Activated CD4-positive, alpha-beta memory T cell treated with anti-CD3 and anti-CD28 coated beads for 36 hours (primary cell): Measurements from ENCODE around the gene BCL2L13. TPM values are rescaled to one million over a fixed set of nuclear protein-coding genes. Genes with fewer than 3 reads are reported as not detected.
A peak's percentile ranks its signal among the peaks of the same experiment; 100 is the strongest.
"Not testable (repeated sequence)": the region's sequence is repeated elsewhere in the genome, so short reads cannot be mapped to it uniquely, and the experiment has no call there.

ENCODE experiments used
- CTCF ChIA-PET: fragments of 350-600 bp; sonication (Branson Sonifier 250); formaldehyde crosslinking; loops from one replicate; lab custom pipeline; 2021; ENCODE audit warnings: antibody characterized with exemption, inconsistent platforms; lab: Charles Lee
- POLR2A ChIA-PET: fragments of 350-600 bp; sonication (Branson Sonifier 250); formaldehyde crosslinking; loops from one replicate; lab custom pipeline; 2021; ENCODE audit warnings: antibody characterized with exemption; lab: Charles Lee
- DNase-seq: peaks from one replicate; pipeline ENCODE4 v3.0.0-alpha.2; 2020
- H3K27ac Mint-ChIP-seq: one replicate; pipeline ENCODE4 v1.8.0; 2021; ENCODE audit warnings: mixed read lengths
- H3K27me3 Mint-ChIP-seq: one replicate; pipeline ENCODE4 v1.8.0; 2021; ENCODE audit warnings: mixed read lengths
- H3K36me3 Mint-ChIP-seq: one replicate; pipeline ENCODE4 v1.8.0; 2021; ENCODE audit warnings: mixed read lengths
- H3K4me1 Mint-ChIP-seq: one replicate; pipeline ENCODE4 v1.8.0; 2021; ENCODE audit warnings: low read depth, mixed read lengths
- H3K4me3 Mint-ChIP-seq: one replicate; pipeline ENCODE4 v1.8.0; 2021; ENCODE audit warnings: mild to moderate bottlenecking, mixed read lengths
- H3K9me3 Mint-ChIP-seq: one replicate; pipeline ENCODE4 v1.8.0; 2021; ENCODE audit warnings: mixed read lengths
- intact Hi-C: fragments of 100-400 bp; cut with micrococcal nuclease; formaldehyde crosslinking; loops from one replicate; pipeline ENCODE4 v1.15.1; 2023
- total RNA-seq, 2 experiments: library from RNA; stranded (reverse); gene quantifications; one replicate each; pipeline ENCODE4 v1.2.3, GENCODE V29; 2021

BCL2L13 gene
- total RNA-seq, 2 experiments from 2014 or later = 34.5 to 36.2 TPM

- intact Hi-C loops = no loop called here
- Mint-ChIP-seq H3K27ac (no peak overlapping the region), H3K36me3 (peaks cover 18% of the 10 kb centered on the region), H3K9me3 (no peaks in the 10 kb centered on the region), H3K27me3 (no peaks in the 10 kb centered on the region), H3K4me1 (peaks cover 2% of the 10 kb centered on the region), H3K4me3 (no peak overlapping the region)
- no peak for DNase-seq
- ChIA-PET CTCF (interaction anchor here (0.7 to 1.4 kb wide), 2 partner anchors 111 to 244 kb away, joined by 3 read pairs; no protein-coding TSS in a partner anchor), POLR2A (no interaction called here)
Measured at GRCh38 chr22:17612057-17612456, 26.5 kb upstream of the BCL2L13 start.

GRCh38 chr22:17613280-17613679 lies 25.3 kb upstream of the BCL2L13 start:
- intact Hi-C loops = no loop called here
- Mint-ChIP-seq H3K27ac (no peak overlapping the region), H3K4me3 (no peak overlapping the region), H3K36me3 (peaks cover 22% of the 10 kb centered on the region), H3K27me3 (no peaks in the 10 kb centered on the region), H3K4me1 (peaks cover 2% of the 10 kb centered on the region), H3K9me3 (no peaks in the 10 kb centered on the region)
- ChIA-PET CTCF (no interaction called here), POLR2A (no interaction called here)
- no peak for DNase-seq

- DNase-seq = no peak
- peaks cover 29% of the 10 kb centered on the region for H3K4me1 Mint-ChIP-seq
- H3K4me3 Mint-ChIP-seq = peak overlapping the region; percentile 94
- no peaks in the 10 kb centered on the region for H3K27me3 Mint-ChIP-seq
- POLR2A ChIA-PET = interaction anchor here (0.6 kb wide), 1 partner anchor 127 kb away, joined by 3 read pairs; no protein-coding TSS in a partner anchor
- CTCF ChIA-PET = no interaction called here
- intact Hi-C loops = loop anchor here (1.0 to 5.0 kb wide), 3 partner anchors 10 to 546 kb away; partner anchors contain the start of genes BCL2L13, BID and IL17RA
- peak overlapping the region; percentile 79 for H3K27ac Mint-ChIP-seq
- H3K36me3 Mint-ChIP-seq = peaks cover 7% of the 10 kb centered on the region
- no peaks in the 10 kb centered on the region for H3K9me3 Mint-ChIP-seq
Measured at GRCh38 chr22:17627961-17628405, 10.6 kb upstream of the BCL2L13 start.

- CTCF ChIA-PET = no interaction called here
Measured at GRCh38 chr22:17628406-17629172, 10.0 kb upstream of the BCL2L13 start, which contains the start of gene ATP6V1E1. Gene ATP6V1E1, minus strand, starts transcription at chr22:17628749. Its CDS starts 114 bp downstream, at chr22:17628635.

GRCh38 chr22:17629173-17629489 lies 9.4 kb upstream of the BCL2L13 start:
- peak overlapping the region; percentile 94 for H3K4me3 Mint-ChIP-seq
- no peaks in the 10 kb centered on the region for H3K9me3 Mint-ChIP-seq
- intact Hi-C loops = loop anchor here (5.0 kb wide), 2 partner anchors 143 to 547 kb away; partner anchors contain the start of genes BID and IL17RA
- no peak for DNase-seq
- H3K27ac Mint-ChIP-seq = peak overlapping the region; percentile 79
- peaks cover 4% of the 10 kb centered on the region for H3K36me3 Mint-ChIP-seq
- peaks cover 23% of the 10 kb centered on the region for H3K4me1 Mint-ChIP-seq
- no peaks in the 10 kb centered on the region for H3K27me3 Mint-ChIP-seq
- CTCF ChIA-PET = no interaction called here
- POLR2A ChIA-PET = no interaction called here

More at GRCh38 chr22:17628406-17629172, 10.0 kb upstream of the BCL2L13 start, which contains the start of gene ATP6V1E1:
- Mint-ChIP-seq H3K9me3 (no peaks in the 10 kb centered on the region), H3K27me3 (no peaks in the 10 kb centered on the region), H3K4me1 (peaks cover 29% of the 10 kb centered on the region), H3K4me3 (peak within 1 kb of the TSS; percentile 94), H3K36me3 (peaks cover 7% of the 10 kb centered on the region), H3K27ac (peak within 1 kb of the TSS; percentile 79)
- peak; percentile 98 for DNase-seq
- POLR2A ChIA-PET = no interaction called here
- intact Hi-C loops = loop anchor here (1.0 to 5.0 kb wide), 3 partner anchors 10 to 546 kb away; partner anchors contain the start of genes BCL2L13, BID and IL17RA

GRCh38 chr22:17629641-17630040 lies 8.9 kb upstream of the BCL2L13 start:
- DNase-seq = no peak
- intact Hi-C loops = loop anchor here (5.0 kb wide), 2 partner anchors 143 to 547 kb away; partner anchors contain the start of genes BID and IL17RA
- H3K4me1 Mint-ChIP-seq = peaks cover 21% of the 10 kb centered on the region
- H3K36me3 Mint-ChIP-seq = peaks cover 4% of the 10 kb centered on the region
- CTCF ChIA-PET = no interaction called here
- no peak overlapping the region for H3K27ac Mint-ChIP-seq
- H3K4me3 Mint-ChIP-seq = peak overlapping the region; percentile 94
- H3K27me3 Mint-ChIP-seq = no peaks in the 10 kb centered on the region
- H3K9me3 Mint-ChIP-seq = no peaks in the 10 kb centered on the region
- POLR2A ChIA-PET = no interaction called here

- POLR2A ChIA-PET = interaction anchor here (0.6 kb wide), 1 partner anchor 47 kb away, joined by 6 read pairs; no protein-coding TSS in a partner anchor
Measured at GRCh38 chr22:17631076-17631565, 7.4 kb upstream of the BCL2L13 start.

GRCh38 chr22:17633217-17633997 lies 5.2 kb upstream of the BCL2L13 start:
- H3K27me3 Mint-ChIP-seq = no peaks in the 10 kb centered on the region
- DNase-seq = no peak
- no peak overlapping the region for H3K27ac Mint-ChIP-seq
- no peak overlapping the region for H3K4me3 Mint-ChIP-seq
- H3K4me1 Mint-ChIP-seq = peaks cover 10% of the 10 kb centered on the region
- H3K9me3 Mint-ChIP-seq = no peaks in the 10 kb centered on the region
- CTCF ChIA-PET = no interaction called here
- peaks cover 1% of the 10 kb centered on the region for H3K36me3 Mint-ChIP-seq
- POLR2A ChIA-PET = interaction anchor here (0.6 kb wide), 1 partner anchor 41 kb away, joined by 3 read pairs; no protein-coding TSS in a partner anchor
- intact Hi-C loops = no loop called here

More at GRCh38 chr22:17631076-17631565, 7.4 kb upstream of the BCL2L13 start:
- intact Hi-C loops = no loop called here
- no peak for DNase-seq
- peaks cover 9% of the 10 kb centered on the region for H3K4me1 Mint-ChIP-seq
- H3K27me3 Mint-ChIP-seq = no peaks in the 10 kb centered on the region
- H3K36me3 Mint-ChIP-seq = peaks cover 4% of the 10 kb centered on the region
- H3K4me3 Mint-ChIP-seq = no peak overlapping the region
- no peaks in the 10 kb centered on the region for H3K9me3 Mint-ChIP-seq
- H3K27ac Mint-ChIP-seq = no peak overlapping the region
- CTCF ChIA-PET = no interaction called here

GRCh38 chr22:17633998-17634323 lies 4.6 kb upstream of the BCL2L13 start:
- intact Hi-C loops = no loop called here
- H3K27ac Mint-ChIP-seq = no peak overlapping the region

GRCh38 chr22:17634696-17635095 lies 3.9 kb upstream of the BCL2L13 start:
- Mint-ChIP-seq H3K9me3 (no peaks in the 10 kb centered on the region), H3K36me3 (peaks cover 3% of the 10 kb centered on the region), H3K4me3 (no peak overlapping the region), H3K4me1 (peaks cover 12% of the 10 kb centered on the region), H3K27me3 (no peaks in the 10 kb centered on the region), H3K27ac (no peak overlapping the region)
- DNase-seq = no peak
- CTCF ChIA-PET = no interaction called here
- intact Hi-C loops = loop anchor here (5.0 kb wide), 1 partner anchor 443 kb away; the partner anchor contains the start of gene PEX26
- POLR2A ChIA-PET = no interaction called here

More at GRCh38 chr22:17633998-17634323, 4.6 kb upstream of the BCL2L13 start:
- Mint-ChIP-seq H3K9me3 (no peaks in the 10 kb centered on the region), H3K27me3 (no peaks in the 10 kb centered on the region), H3K4me3 (no peak overlapping the region), H3K36me3 (peaks cover 3% of the 10 kb centered on the region), H3K4me1 (peaks cover 9% of the 10 kb centered on the region)
- POLR2A ChIA-PET = interaction anchor here (0.6 kb wide), 1 partner anchor 40 kb away, joined by 3 read pairs; no protein-coding TSS in a partner anchor
- CTCF ChIA-PET = no interaction called here
- DNase-seq = no peak

- CTCF ChIA-PET, H3K9me3 Mint-ChIP-seq, H3K27me3 Mint-ChIP-seq, POLR2A ChIA-PET, H3K36me3 Mint-ChIP-seq, H3K27ac Mint-ChIP-seq, DNase-seq, H3K4me3 Mint-ChIP-seq: not testable (repeated sequence)
- intact Hi-C loops = loop anchor here (5.0 kb wide), 1 partner anchor 440 kb away; the partner anchor contains the start of gene PEX26
- peaks cover 18% of the 10 kb centered on the region for H3K4me1 Mint-ChIP-seq
Measured at GRCh38 chr22:17636850-17637249, 1.7 kb upstream of the BCL2L13 start.
